ENCODE data around the gene AOX1.
"Not testable (repeated sequence)": the region's sequence is repeated elsewhere in the genome, so short reads cannot be mapped to it uniquely, and the experiment has no call there.

The AOX1 gene

DNA sequence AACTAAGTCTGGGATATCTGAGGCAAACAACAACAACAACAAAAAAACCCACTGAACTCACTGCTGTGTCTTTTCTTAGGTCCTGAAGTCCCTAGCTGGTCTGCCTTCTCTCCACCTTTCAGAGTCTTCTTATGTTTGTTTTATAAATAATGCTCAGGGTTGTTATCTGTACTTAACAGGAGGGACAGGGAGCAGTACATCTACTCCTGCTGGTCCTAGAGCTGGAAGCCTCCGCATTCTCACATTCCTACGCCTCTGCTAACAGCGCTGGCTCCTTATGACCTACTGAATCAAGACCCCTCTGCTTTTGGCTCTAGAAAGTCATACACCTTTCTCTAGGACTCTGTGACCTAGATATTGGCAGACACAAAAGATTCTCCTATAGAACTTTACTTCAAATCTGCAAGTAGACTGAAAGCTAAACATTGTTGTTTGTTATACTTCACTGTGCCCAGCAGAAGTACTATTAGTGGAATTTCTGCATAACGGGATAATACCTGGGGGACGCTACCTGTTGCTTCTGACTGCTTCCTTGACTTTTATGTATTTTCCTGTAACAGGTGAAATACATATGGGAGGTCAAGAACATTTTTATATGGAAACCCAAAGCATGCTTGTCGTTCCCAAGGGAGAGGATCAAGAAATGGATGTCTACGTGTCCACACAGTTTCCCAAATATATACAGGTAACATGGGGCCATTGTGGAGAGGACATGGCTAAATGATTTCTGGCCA is 48.6 kb downstream of the AOX1 start:
- TF ChIP-seq, protein P1, sequence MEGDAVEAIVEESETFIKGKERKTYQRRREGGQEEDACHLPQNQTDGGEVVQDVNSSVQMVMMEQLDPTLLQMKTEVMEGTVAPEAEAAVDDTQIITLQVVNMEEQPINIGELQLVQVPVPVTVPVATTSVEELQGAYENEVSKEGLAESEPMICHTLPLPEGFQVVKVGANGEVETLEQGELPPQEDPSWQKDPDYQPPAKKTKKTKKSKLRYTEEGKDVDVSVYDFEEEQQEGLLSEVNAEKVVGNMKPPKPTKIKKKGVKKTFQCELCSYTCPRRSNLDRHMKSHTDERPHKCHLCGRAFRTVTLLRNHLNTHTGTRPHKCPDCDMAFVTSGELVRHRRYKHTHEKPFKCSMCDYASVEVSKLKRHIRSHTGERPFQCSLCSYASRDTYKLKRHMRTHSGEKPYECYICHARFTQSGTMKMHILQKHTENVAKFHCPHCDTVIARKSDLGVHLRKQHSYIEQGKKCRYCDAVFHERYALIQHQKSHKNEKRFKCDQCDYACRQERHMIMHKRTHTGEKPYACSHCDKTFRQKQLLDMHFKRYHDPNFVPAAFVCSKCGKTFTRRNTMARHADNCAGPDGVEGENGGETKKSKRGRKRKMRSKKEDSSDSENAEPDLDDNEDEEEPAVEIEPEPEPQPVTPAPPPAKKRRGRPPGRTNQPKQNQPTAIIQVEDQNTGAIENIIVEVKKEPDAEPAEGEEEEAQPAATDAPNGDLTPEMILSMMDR (IDR thresholded peaks at IDR 0.05; ENCODE audit: control extremely low read depth, extremely low read depth, low read depth, missing control alignments) = no peak
- POLR2A ChIA-PET = no interaction called here

DNA sequence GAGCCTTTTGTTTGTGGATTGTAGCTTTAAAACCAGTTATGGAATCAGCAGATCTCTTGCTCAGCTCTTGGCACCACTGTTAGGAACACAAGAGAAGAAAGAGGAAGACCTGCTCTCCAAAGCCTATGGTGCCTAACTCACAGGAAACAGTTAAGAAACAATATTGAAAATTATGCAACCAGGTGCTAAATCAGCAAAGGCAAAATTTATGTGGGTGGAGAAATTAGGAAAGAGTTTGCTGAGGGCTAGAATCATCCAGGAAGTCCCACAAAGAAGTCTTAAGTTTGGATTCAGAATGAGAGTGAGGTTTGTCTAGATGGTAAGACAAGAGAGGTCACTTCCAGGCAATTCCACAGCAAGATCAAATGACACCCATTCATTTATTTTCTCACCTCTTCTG is 49.4 kb downstream of the AOX1 start:
- ChIA-PET CTCF (interaction anchor here (1.2 kb wide), 1 partner anchor 12 kb away, joined by 4 read pairs; no protein-coding TSS in a partner anchor), POLR2A (no interaction called here)
- TF ChIP-seq, protein P1 (IDR thresholded peaks at IDR 0.05; ENCODE audit: control extremely low read depth, extremely low read depth, low read depth, missing control alignments) = no peak
- no peak for DNase-seq (ENCODE audit: extremely low spot score)

More for the DNA sequence above, 48.6 kb downstream of the AOX1 start:
- CTCF ChIA-PET = interaction anchor here (1.2 kb wide), 1 partner anchor 11 kb away, joined by 4 read pairs; no protein-coding TSS in a partner anchor
- no peak for DNase-seq (ENCODE audit: extremely low spot score)

DNA sequence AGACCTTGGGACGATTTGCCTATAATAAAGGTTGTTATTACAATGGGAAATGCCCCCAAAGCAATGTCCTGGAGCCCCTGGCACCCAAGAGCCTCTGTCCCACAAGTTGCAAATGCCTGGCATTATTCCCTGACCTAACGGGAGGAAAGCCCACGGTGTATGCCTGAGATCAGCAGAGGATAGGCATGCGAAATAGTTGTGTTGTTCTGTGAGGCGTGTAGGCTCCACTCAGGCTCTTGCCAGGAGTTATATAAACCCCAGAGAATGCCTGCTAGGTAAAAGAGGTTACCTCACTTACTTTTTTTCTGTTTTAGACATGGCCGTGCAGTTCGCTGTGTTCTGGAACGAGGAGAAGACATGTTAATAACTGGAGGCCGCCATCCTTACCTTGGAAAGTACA is 52.1 kb downstream of the AOX1 start:
- DNase-seq (ENCODE audit: extremely low spot score) = no peak
- POLR2A ChIA-PET = no interaction called here
- TF ChIP-seq, protein P1 (IDR thresholded peaks at IDR 0.05; ENCODE audit: control extremely low read depth, extremely low read depth, low read depth, missing control alignments) = no peak
- CTCF ChIA-PET = interaction anchor here (2.3 kb wide), 1 partner anchor 17 kb away, joined by 5 read pairs; no protein-coding TSS in a partner anchor

DNA sequence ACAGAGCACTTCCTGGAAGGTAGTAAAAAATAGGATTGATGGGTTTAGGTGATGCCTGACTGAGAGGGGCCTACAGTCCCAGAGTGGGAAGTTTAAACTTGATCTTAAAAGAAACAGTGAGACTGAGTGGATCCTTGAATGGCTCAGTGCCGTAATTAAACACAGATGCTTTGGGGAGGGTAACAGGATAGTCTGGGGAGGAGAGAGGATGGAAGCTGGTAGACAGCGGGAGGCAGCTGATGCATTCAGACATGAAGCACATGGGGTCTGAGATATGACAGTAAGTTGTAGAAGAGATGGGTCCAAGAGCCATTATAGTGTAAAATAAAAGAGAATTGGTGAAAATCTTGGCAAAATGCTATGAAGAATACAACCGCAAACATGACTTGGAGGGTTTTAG is 54.4 kb downstream of the AOX1 start:
- CTCF ChIA-PET = interaction anchor here (0.9 to 2.3 kb wide), 2 partner anchors 14 to 19 kb away, joined by 3 to 5 read pairs; no protein-coding TSS in a partner anchor
- TF ChIP-seq, protein P1 (IDR thresholded peaks at IDR 0.05; ENCODE audit: control extremely low read depth, extremely low read depth, low read depth, missing control alignments) = no peak
- no peak for DNase-seq (ENCODE audit: extremely low spot score)
- POLR2A ChIA-PET = no interaction called here

DNA sequence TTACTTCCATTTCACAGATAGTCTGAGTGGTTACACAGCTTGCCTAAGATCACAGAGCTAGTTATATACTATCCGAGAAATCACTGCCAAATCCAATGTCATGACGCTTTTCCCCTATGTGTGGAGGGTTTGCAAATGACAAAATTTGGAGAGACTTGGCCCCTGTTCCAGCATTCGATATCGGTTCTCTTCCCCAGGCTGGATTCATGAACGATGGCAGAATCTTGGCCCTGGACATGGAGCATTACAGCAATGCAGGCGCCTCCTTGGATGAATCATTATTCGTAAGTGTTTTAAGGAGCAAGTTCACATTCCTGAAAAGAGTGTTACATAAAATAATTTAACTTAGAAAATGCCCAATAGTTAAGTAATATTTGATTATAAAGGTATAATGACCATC is 55.1 kb downstream of the AOX1 start:
- CTCF ChIA-PET = interaction anchor here (0.9 to 1.3 kb wide), 2 partner anchors 14 to 34 kb away, joined by 3 read pairs; no protein-coding TSS in a partner anchor
- TF ChIP-seq, protein P1 (IDR thresholded peaks at IDR 0.05; ENCODE audit: control extremely low read depth, extremely low read depth, low read depth, missing control alignments) = no peak
- no peak for DNase-seq (ENCODE audit: extremely low spot score)
- POLR2A ChIA-PET = no interaction called here

DNA sequence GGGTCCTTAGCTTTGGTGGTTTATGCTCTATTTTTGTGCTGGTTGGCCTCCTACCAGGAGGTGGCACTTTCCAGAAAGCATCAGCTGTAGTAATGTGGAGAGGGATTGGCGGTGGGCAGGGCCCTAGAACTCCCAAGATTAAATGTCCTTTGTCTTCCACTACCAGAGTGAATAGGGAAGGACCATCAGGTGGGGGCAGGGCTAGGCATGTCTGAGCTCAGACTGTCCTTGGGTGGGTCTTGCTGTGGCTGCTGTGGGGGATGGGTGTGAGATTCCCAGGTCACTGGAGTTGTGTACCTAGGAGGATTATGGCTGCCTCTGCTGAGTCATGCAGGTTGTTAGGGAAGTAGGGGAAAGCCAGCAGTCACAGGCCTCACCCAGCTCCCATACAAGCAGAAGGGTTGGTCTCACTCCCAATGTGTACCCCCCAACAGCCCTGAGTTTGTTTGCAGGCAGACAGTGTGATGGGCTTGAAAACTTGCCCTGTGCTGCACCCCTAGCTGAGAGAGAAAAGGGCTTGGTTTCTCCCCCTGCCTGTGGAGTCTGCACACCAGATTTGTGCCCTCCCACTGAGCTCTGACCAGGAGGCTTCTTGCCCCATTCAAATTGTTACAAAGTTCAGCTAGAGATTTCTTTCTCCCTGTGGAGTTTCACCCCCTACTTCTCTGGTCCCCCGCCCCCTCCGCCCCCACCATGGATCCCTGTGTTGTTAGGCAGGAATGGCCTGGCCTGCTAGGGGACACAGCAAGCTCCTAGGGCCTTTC is 62.9 kb downstream of the AOX1 start:
- CTCF ChIA-PET = interaction anchor here (1.2 kb wide), 1 partner anchor 17 kb away, joined by 3 read pairs; no protein-coding TSS in a partner anchor
- POLR2A ChIA-PET; DNase-seq (ENCODE audit: extremely low spot score): not testable (repeated sequence)
